SK-MEL-5 (cell line): ENCODE data around the gene ITGB5. TPM values are rescaled to one million over a fixed set of nuclear protein-coding genes. Genes with fewer than 3 reads are reported as not detected.
"Not testable (repeated sequence)": the region's sequence is repeated elsewhere in the genome, so short reads cannot be mapped to it uniquely, and the experiment has no call there.

Experiments
- DNase-seq: peaks from one replicate; pipeline ENCODE4 v3.0.0-alpha.2; 2016; ENCODE audit warnings: low read depth, low spot score
- in situ Hi-C: cut with HindIII; loops from 2 replicates; pipeline ENCODE4 v1.10.0; 2016; ENCODE audit warnings: low sequenced_read_pairs, high pct_unique_total_duplicates, low pct_unique_long_range_greater_than_20kb
- total RNA-seq: library from RNA; depleted of rRNA; stranded (reverse); fragments of >200 nt; shearing (Covaris generic); gene quantifications from 2 replicates; pipeline ENCODE4 v1.2.3, GENCODE V29; 2014

ITGB5 gene
- total RNA-seq, 1 experiment from 2014 or later: 103 TPM

- in situ Hi-C loops: no loop called here
Observed at GRCh38 chr3:124761250-124761796, 125.8 kb downstream of the ITGB5 start.

GRCh38 chr3:124760601-124761000, 126.6 kb downstream of the ITGB5 start:
- DNase-seq: peak; percentile 50
- in situ Hi-C loops: no loop called here

More at GRCh38 chr3:124761250-124761796, 125.8 kb downstream of the ITGB5 start:
- DNase-seq: peak; percentile 84

- in situ Hi-C loops: no loop called here
- no peak for DNase-seq
Observed at GRCh38 chr3:124759666-124760401, 127.3 kb downstream of the ITGB5 start.

GRCh38 chr3:124758851-124759635, 128.1 kb downstream of the ITGB5 start:
- in situ Hi-C loops: no loop called here
- DNase-seq: no peak

GRCh38 chr3:124757926-124758325, 129.2 kb downstream of the ITGB5 start:
- in situ Hi-C loops: not testable (repeated sequence)

GRCh38 chr3:124752051-124752450, 135.1 kb downstream of the ITGB5 start:
- in situ Hi-C loops: no loop called here

More at GRCh38 chr3:124757926-124758325, 129.2 kb downstream of the ITGB5 start:
- not testable (repeated sequence) for DNase-seq

GRCh38 chr3:124751501-124751900, 135.7 kb downstream of the ITGB5 start:
- in situ Hi-C loops: no loop called here
- DNase-seq: no peak

More at GRCh38 chr3:124752051-124752450, 135.1 kb downstream of the ITGB5 start:
- no peak for DNase-seq

GRCh38 chr3:124749877-124750276, 137.3 kb downstream of the ITGB5 start:
- DNase-seq, in situ Hi-C loops: not testable (repeated sequence)

GRCh38 chr3:124748560-124749198, 138.5 kb downstream of the ITGB5 start:
- in situ Hi-C loops: no loop called here

GRCh38 chr3:124747111-124747981, 139.8 kb downstream of the ITGB5 start:
- in situ Hi-C loops: no loop called here

More at GRCh38 chr3:124748560-124749198, 138.5 kb downstream of the ITGB5 start:
- DNase-seq: no peak

GRCh38 chr3:124745756-124746155, 141.4 kb downstream of the ITGB5 start:
- in situ Hi-C loops: no loop called here
- no peak for DNase-seq

More at GRCh38 chr3:124747111-124747981, 139.8 kb downstream of the ITGB5 start:
- no peak for DNase-seq

- no peak for DNase-seq
- in situ Hi-C loops: no loop called here
Observed at GRCh38 chr3:124741027-124741426, 146.1 kb downstream of the ITGB5 start.

- in situ Hi-C loops: no loop called here
- DNase-seq: no peak
Observed at GRCh38 chr3:124731760-124732159, 155.4 kb downstream of the ITGB5 start.

- in situ Hi-C loops: no loop called here
- no peak for DNase-seq
Observed at GRCh38 chr3:124730941-124731297, 156.2 kb downstream of the ITGB5 start.

GRCh38 chr3:124730129-124730940, 156.8 kb downstream of the ITGB5 start, which contains the start of gene UMPS:
Gene UMPS (plus strand): TSS chr3:124730452. CDS start chr3:124730472, 20 bp downstream.
- in situ Hi-C loops: no loop called here
- DNase-seq: peak; percentile 83

- in situ Hi-C loops: no loop called here
Observed at GRCh38 chr3:124722589-124722988, 164.6 kb downstream of the ITGB5 start.

More at GRCh38 chr3:124722589-124722988, 164.6 kb downstream of the ITGB5 start:
- no peak for DNase-seq
